ENCODE results near the gene SCML1.

DNA sequence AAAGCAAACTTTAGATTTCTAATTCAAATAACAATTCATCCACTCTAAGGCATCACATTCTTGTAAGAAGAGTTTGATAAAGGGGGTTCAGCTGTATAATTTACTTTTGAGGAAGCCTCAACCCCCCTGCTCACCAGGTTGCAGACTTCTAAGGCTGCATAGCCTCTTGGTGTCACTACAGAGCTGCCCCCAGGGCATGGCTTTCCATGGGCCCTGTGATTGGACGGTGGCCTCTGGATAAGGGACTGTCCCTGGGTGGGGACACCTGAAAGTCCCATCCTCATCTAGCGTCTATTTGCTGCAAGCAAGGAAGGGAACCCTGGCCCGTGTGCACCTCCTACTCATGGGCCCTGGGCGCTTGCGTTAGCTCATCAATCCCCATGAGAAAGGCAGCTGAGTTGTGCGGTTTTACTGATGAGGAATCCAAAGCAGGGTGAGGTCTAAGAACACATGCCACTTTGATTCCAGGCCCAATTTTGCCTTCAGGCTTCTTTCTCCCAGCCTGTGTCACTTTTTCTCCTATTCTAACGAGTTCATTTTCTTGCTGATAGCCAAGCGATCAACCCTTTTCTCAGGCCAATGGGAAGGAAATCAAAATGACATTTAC is 51.8 kb downstream of the SCML1 start:
- TF ChIP-seq, protein P1, sequence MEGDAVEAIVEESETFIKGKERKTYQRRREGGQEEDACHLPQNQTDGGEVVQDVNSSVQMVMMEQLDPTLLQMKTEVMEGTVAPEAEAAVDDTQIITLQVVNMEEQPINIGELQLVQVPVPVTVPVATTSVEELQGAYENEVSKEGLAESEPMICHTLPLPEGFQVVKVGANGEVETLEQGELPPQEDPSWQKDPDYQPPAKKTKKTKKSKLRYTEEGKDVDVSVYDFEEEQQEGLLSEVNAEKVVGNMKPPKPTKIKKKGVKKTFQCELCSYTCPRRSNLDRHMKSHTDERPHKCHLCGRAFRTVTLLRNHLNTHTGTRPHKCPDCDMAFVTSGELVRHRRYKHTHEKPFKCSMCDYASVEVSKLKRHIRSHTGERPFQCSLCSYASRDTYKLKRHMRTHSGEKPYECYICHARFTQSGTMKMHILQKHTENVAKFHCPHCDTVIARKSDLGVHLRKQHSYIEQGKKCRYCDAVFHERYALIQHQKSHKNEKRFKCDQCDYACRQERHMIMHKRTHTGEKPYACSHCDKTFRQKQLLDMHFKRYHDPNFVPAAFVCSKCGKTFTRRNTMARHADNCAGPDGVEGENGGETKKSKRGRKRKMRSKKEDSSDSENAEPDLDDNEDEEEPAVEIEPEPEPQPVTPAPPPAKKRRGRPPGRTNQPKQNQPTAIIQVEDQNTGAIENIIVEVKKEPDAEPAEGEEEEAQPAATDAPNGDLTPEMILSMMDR (IDR thresholded peaks at IDR 0.05; ENCODE audit: extremely low read depth in 1 of 2, insufficient read depth in 1 of 2, low read depth in 1 of 2, low read length in 2 of 2), result no peak
- no peak for TF ChIP-seq EZH2 (IDR thresholded peaks at IDR 0.05; ENCODE audit: borderline replicate concordance, low read depth, low read length, severe bottlenecking)

Measured in endothelial cell of umbilical vein (primary cell).